Ectodermal cell (in vitro differentiated cells): Measurements from ENCODE around the gene TMED7. TPM values are rescaled to one million over a fixed set of nuclear protein-coding genes. Genes with fewer than 3 reads are reported as not detected.
"Not testable (repeated sequence)": the region's sequence is repeated elsewhere in the genome, so short reads cannot be mapped to it uniquely, and the experiment has no call there.

Experiments
- H3K27ac ChIP-seq: 2 replicates; pipeline ENCODE4 v1.7.0; 2013; ENCODE audit warnings: mild to moderate bottlenecking, low read depth, low read length; ENCODE audit not compliant: insufficient read depth, poor library complexity, severe bottlenecking
- H3K27me3 ChIP-seq: 2 replicates; pipeline ENCODE4 v1.7.0; 2013; ENCODE audit warnings: mild to moderate bottlenecking, low read length; ENCODE audit not compliant: insufficient read depth, control insufficient read depth, poor library complexity, severe bottlenecking
- H3K36me3 ChIP-seq: one replicate; pipeline ENCODE4 v1.7.0; 2013; ENCODE audit warnings: low read length; ENCODE audit not compliant: control insufficient read depth, insufficient read depth
- H3K4me1 ChIP-seq: one replicate; pipeline ENCODE4 v1.7.0; 2013; ENCODE audit warnings: low read length; ENCODE audit not compliant: control insufficient read depth, insufficient read depth
- H3K4me3 ChIP-seq: 2 replicates; pipeline ENCODE4 v1.7.0; 2013; ENCODE audit warnings: low read depth, low read length, control low read depth; ENCODE audit not compliant: insufficient read depth
- H3K9me3 ChIP-seq: 2 replicates; pipeline ENCODE4 v1.7.0; 2013; ENCODE audit warnings: mild to moderate bottlenecking, low read length, moderate library complexity; ENCODE audit not compliant: control insufficient read depth
- WGBS, 2 experiments: methylation state at CpG; one replicate each; pipeline ENCODE4 v1.1.7; 2013; ENCODE audit warnings: missing lambda C conversion rate in 2 of 2; 5-methylcytosine and 5-hydroxymethylcytosine counted together
- polyA plus RNA-seq, 4 experiments: library from polyadenylated mRNA; stranded (reverse); fragments of 50-300 nt; gene quantifications; one replicate each; pipeline ENCODE4 v1.2.3, GENCODE V29; 2013

The TMED7 gene
- 54.5 TPM for polyA plus RNA-seq (2013, experiment 1 of 4)
- 60.9 TPM for polyA plus RNA-seq (2013, experiment 2 of 4)
- 42.1 TPM for polyA plus RNA-seq (2013, experiment 3 of 4)
- polyA plus RNA-seq (2013, experiment 4 of 4): 46.9 TPM

DNA sequence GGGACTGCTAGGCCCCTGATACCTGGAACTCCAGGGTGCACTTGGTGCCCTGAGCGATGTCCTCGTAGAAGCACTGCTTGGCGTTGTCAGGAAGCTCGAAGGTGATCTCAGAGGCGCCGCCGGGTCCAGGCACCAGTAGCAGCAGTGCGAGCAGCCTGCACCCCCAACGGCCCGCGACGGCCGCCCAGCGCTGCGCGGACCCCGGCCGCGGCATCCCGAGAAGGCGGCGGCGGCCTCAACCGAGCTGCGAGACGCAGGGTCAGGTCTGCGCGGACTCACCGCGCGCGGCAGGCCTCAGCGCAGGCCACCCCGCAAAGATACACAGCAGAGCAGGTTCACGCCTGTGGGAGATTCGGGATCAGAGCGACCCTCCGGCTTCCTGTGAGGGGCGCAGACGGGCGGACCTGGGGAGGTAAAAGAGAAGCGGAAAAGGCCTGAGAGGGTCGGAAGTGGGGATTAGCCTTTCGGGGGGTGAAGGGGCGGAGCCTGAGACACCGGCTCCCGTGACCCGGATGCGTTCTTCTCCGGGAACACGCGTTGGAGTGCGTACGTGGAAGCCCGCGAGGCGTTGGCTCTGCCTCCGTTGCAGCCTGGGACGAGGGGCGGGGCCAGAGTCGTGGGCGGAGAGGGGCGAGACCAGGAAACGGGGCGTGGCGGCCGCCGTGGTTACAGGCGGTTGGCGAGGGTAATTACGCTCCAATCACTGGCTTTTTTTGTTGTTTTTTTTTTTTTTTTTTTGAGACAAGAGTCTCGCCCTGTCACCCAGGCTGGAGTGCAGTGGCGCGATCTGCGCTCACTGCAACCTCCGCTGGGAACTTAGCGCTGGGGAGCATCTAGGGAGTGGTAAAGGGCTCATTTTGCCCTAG is at the start of gene TMED7:
TMED7 (minus strand) TSS at position 458 of the 866 bp plus-strand sequence; CDS start at position 214, 244 bp downstream.
- 0 to 1% methylated on average over 77 of the region's 77 CpGs for WGBS, 2 experiments
- H3K4me1 ChIP-seq: peaks cover 8% of the 10 kb centered on the region
- H3K36me3 ChIP-seq: no peaks in the 10 kb centered on the region
- H3K4me3 ChIP-seq: peak within 1 kb of the TSS; percentile 77
- H3K9me3 ChIP-seq: no peaks in the 10 kb centered on the region
- H3K27ac ChIP-seq: peak within 1 kb of the TSS; percentile 66
- no peaks in the 10 kb centered on the region for H3K27me3 ChIP-seq

DNA sequence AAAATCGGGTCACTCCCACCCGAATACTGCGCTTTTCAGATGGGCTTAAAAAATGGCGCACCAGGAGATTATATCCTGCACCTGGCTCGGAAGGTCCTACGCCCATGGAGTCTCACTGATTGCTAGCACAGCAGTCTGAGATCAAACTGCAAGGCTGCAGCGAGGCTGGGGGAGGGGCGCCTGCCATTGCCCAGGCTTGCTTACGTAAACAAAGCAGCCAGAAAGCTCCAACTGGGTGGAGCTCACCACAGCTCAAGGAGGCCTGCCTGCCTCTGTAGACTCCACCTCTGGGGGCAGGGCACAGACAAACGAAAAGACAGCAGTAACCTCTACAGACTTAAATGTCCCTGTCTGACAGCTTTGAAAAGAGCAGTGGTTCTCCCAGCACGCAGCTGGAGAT is 48.9 kb upstream of the TMED7 start:
- not testable (repeated sequence) for H3K36me3 ChIP-seq, H3K4me1 ChIP-seq, H3K4me3 ChIP-seq, H3K27ac ChIP-seq, H3K9me3 ChIP-seq, H3K27me3 ChIP-seq
- 85 to 88% methylated on average over 11 of the region's 11 CpGs for WGBS, 2 experiments

DNA sequence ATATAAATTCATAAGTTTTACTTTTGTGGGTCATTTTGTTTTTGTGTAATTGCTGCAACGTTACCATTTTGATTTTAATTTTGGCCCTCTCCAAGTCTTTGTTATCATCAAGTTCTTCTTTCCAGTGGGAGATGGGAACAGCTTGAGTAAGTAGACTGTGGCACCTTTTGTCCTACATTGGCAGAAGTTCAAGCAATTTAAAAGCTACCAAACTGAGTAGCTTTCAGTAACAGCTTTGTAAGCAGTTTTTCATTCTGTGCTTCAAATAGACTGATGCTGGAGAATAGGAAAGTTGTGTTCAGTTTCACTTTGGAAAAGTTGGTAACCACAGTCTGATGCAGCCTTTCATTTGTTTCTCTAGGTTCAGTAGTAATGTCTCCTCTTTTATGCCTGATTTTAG is 47.8 kb upstream of the TMED7 start:
- H3K4me3 ChIP-seq: no peak overlapping the region
- H3K4me1 ChIP-seq: no peaks in the 10 kb centered on the region
- no peak overlapping the region for H3K27ac ChIP-seq
- 0% methylated on average over 1 of the region's 1 CpG; no CpG with 5 or more reads in 1 of the 2 experiments for WGBS, 2 experiments
- no peaks in the 10 kb centered on the region for H3K36me3 ChIP-seq
- no peaks in the 10 kb centered on the region for H3K9me3 ChIP-seq
- no peaks in the 10 kb centered on the region for H3K27me3 ChIP-seq

DNA sequence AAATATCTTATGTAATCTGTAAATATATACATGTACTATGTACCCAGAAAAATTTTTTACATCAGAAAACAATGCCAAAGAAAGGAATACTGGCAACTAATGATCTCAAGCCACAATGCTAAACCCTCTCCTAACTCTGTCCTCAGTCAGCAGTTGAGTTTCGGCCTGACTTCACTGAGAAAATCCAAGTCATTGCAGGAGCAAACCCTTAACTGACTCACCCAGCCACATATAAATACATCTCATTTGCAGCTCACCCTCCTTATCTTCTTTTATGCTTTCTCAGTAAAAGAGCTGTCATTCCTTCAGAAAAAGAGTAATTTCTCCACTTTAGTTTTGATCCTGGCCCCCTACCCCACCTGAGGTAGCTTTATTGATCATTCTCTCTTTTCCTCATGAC is 46.1 kb upstream of the TMED7 start:
- no peaks in the 10 kb centered on the region for H3K9me3 ChIP-seq
- H3K4me1 ChIP-seq: no peaks in the 10 kb centered on the region
- H3K27ac ChIP-seq: no peak overlapping the region
- H3K36me3 ChIP-seq: no peaks in the 10 kb centered on the region
- H3K4me3 ChIP-seq: no peak overlapping the region
- 87 to 96% methylated on average over 1 of the region's 1 CpG for WGBS, 2 experiments
- H3K27me3 ChIP-seq: no peaks in the 10 kb centered on the region

DNA sequence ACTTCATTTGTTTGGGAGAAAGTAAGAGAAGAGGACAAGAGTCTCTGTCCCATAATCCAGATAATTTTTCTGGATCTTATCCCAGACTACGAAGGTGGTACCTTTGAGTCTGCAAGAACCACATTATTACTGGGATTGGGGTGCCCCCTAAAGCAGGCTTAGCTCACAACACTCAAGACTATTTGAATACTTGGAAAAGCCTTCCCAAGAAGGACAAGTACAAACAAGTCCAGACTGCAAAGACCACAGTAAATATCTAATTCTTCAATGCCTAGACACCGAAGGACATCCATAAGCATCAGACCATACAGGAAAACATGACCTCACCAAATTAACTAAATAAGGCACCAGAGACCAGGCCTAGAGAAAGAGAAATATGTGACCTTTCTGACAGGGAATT is 40.2 kb upstream of the TMED7 start:
- Histone ChIP-seq H3K4me3 (no peak overlapping the region), H3K4me1 (no peaks in the 10 kb centered on the region), H3K27me3 (no peaks in the 10 kb centered on the region), H3K9me3 (no peaks in the 10 kb centered on the region), H3K27ac (no peak overlapping the region), H3K36me3 (no peaks in the 10 kb centered on the region)
- 92 to 96% methylated on average over 2 of the region's 2 CpGs for WGBS, 2 experiments

DNA sequence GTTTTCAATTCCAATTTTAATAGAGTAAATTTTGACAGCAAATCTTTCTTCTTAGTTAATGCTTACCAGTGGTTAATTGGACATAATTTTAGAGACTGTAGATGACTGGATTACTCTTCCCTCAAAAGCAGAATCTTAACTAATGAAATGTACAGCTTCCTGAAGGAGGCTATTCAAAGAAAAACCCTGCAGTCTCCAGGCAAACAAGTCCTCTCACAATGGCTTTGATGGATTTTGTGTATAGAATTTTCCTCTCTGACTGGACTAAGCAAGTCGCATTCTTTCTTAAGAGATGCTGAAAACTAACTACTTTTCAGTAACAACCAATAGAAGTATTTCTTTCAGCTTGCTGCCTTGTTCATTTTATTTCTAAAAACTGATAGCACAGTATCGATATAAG is 35.7 kb upstream of the TMED7 start:
- no peaks in the 10 kb centered on the region for H3K9me3 ChIP-seq
- WGBS, 2 experiments: 96 to 100% methylated on average over 1 to 2 of the region's 2 CpGs
- H3K4me1 ChIP-seq: no peaks in the 10 kb centered on the region
- H3K36me3 ChIP-seq: no peaks in the 10 kb centered on the region
- no peak overlapping the region for H3K27ac ChIP-seq
- no peak overlapping the region for H3K4me3 ChIP-seq
- H3K27me3 ChIP-seq: no peaks in the 10 kb centered on the region

DNA sequence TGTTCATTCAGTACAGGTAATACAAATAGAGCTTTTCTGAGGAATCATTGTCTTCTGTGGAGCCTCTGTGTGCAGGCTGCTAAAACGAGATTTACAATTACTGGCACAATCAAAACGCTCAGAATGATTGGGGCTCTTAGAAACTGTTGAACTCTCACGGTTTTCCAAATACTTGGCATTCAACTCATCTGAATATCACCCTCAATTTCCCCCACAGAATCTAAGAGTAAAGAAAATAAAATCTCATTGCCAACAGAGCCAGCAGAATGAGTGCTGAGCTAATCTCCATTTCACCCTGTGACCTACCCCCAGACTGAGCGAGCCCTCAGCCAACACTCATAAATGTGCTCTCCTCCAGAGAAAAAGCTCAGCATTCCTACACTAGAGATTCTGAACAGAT is 35.3 kb upstream of the TMED7 start:
- H3K4me3 ChIP-seq: no peak overlapping the region

DNA sequence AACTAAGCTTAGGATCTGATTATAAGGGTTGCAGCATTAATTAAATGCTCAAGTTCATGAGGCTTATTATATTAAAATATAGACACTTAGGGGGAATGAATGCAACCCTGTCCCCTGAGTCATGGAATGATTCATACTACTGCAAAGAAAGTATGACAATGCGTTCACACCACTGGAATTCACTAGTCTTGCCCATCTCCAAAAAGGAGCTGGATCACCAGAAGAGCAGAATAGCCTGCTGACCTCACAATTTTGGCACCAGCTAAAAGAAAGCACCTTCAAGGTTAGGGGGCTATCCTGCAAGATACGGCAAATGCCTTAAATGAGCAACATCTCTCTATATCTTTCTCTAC is 32.0 kb upstream of the TMED7 start:
- H3K27me3 ChIP-seq: no peaks in the 10 kb centered on the region
- WGBS, 2 experiments: 94 to 97% methylated on average over 2 of the region's 2 CpGs
- H3K4me3 ChIP-seq: no peak overlapping the region
- no peaks in the 10 kb centered on the region for H3K9me3 ChIP-seq
- no peaks in the 10 kb centered on the region for H3K4me1 ChIP-seq
- H3K27ac ChIP-seq: no peak overlapping the region
- no peaks in the 10 kb centered on the region for H3K36me3 ChIP-seq

More for the DNA sequence above, 35.3 kb upstream of the TMED7 start:
- Histone ChIP-seq H3K36me3 (no peaks in the 10 kb centered on the region), H3K27ac (no peak overlapping the region), H3K27me3 (no peaks in the 10 kb centered on the region), H3K9me3 (no peaks in the 10 kb centered on the region), H3K4me1 (no peaks in the 10 kb centered on the region)
- WGBS, 2 experiments: 82 to 85% methylated on average over 4 of the region's 4 CpGs

DNA sequence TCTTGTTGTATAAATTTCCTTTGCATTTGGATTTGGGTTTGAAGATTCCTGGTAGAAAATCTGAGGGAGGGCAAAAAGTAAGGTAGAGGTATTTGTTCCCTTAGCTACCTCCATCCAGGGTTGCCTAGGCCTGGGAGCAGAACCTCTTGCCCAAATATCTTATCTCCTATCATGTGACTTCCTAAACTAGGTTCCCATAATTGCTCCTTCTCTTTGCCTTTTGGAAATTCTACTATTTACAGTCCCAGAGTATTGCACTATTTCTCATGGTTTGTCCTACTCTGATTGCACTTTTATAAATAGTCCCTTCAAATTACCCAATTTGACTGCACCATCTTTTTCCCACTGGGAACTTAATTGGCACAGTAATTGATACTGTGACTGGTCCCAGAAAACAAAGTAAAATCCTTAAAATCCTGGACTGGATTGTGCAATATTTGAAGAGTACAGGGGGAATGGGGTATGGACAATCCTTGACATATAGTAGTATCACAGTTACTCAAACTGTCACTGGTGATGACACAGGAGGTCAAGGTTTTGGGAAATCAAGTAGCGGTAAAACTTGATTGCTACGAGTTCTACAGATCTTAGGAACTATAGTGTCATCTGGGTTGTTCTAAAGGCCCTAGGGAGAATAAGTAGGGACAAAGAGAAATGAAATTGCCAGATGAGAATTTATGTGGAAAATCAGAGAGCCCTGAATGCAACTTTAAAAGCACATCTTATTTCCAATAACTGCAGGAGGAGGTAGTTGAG is 31.5 kb upstream of the TMED7 start:
- no peaks in the 10 kb centered on the region for H3K4me1 ChIP-seq
- H3K4me3 ChIP-seq: no peak overlapping the region
- no peaks in the 10 kb centered on the region for H3K9me3 ChIP-seq
- H3K36me3 ChIP-seq: no peaks in the 10 kb centered on the region
- H3K27ac ChIP-seq: no peak overlapping the region
- H3K27me3 ChIP-seq: no peaks in the 10 kb centered on the region
- 93 to 96% methylated on average over 2 of the region's 2 CpGs for WGBS, 2 experiments

DNA sequence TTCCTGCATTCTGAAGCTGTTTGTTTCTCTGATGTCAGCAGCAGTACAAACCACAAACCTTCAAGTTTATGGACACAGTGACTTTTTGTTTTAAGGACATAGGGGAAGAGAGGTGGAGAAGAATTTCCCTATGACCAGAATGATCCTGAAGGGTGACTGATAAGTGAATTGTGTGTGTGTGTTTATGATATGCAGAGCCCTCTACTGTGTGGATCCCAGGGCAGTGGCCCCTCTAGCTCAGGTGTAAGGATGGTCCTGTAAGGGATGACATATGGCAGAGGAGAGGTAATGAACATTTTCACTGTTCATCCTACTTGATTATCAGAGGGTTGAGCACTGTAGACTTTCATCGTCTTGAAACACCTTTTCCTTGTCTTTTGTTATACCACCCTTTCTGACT is 30.6 kb upstream of the TMED7 start:
- Histone ChIP-seq H3K4me3 (no peak overlapping the region), H3K4me1 (no peaks in the 10 kb centered on the region), H3K36me3 (no peaks in the 10 kb centered on the region), H3K9me3 (no peaks in the 10 kb centered on the region), H3K27ac (no peak overlapping the region), H3K27me3 (no peaks in the 10 kb centered on the region)
- WGBS, 2 experiments: 88 to 94% methylated on average over 1 of the region's 1 CpG
